ENCODE data around the gene JOSD2.

JOSD2 gene

GRCh38 chr19:50511069-50511822 is at the start of gene JOSD2:
TSS of gene JOSD2 (minus strand) at chr19:50511191. CDS start at chr19:50510431, 760 bp downstream.
- DNase-seq: peak; percentile 92

- no peak for DNase-seq
Observed at GRCh38 chr19:50559636-50560035, 48.6 kb upstream of the JOSD2 start.

GRCh38 chr19:50558449-50558848 is 47.5 kb upstream of the JOSD2 start:
- no peak for DNase-seq

GRCh38 chr19:50558039-50558438 is 47.0 kb upstream of the JOSD2 start:
- DNase-seq: no peak

- no peak for DNase-seq
Observed at GRCh38 chr19:50557009-50557613, 46.1 kb upstream of the JOSD2 start.

GRCh38 chr19:50556282-50557008 is 45.5 kb upstream of the JOSD2 start:
- DNase-seq: no peak

GRCh38 chr19:50555450-50556281 is 44.7 kb upstream of the JOSD2 start:
- no peak for DNase-seq

GRCh38 chr19:50555033-50555432 is 44.0 kb upstream of the JOSD2 start:
- no peak for DNase-seq

- no peak for DNase-seq
Observed at GRCh38 chr19:50554212-50554611, 43.2 kb upstream of the JOSD2 start.

- no peak for DNase-seq
Observed at GRCh38 chr19:50553134-50553703, 42.2 kb upstream of the JOSD2 start.

- no peak for DNase-seq
Observed at GRCh38 chr19:50552540-50552939, 41.5 kb upstream of the JOSD2 start.

- DNase-seq: no peak
Observed at GRCh38 chr19:50551715-50552187, 40.8 kb upstream of the JOSD2 start.

- DNase-seq: no peak
Observed at GRCh38 chr19:50551034-50551714, 40.2 kb upstream of the JOSD2 start.

GRCh38 chr19:50550594-50550966 is 39.6 kb upstream of the JOSD2 start:
- no peak for DNase-seq

- no peak for DNase-seq
Observed at GRCh38 chr19:50549927-50550593, 39.1 kb upstream of the JOSD2 start.

GRCh38 chr19:50549059-50549926 is 38.3 kb upstream of the JOSD2 start:
- no peak for DNase-seq

- DNase-seq: no peak
Observed at GRCh38 chr19:50548191-50549058, 37.4 kb upstream of the JOSD2 start.

- DNase-seq: no peak
Observed at GRCh38 chr19:50547385-50548190, 36.6 kb upstream of the JOSD2 start.
